Upper lobe of left lung (tissue), 4 donors: ENCODE measurements around the gene GPR137B.

ENCODE experiments used
- EP300 ChIP-seq, 4 donors: sonication (generic); formaldehyde crosslinking; IDR thresholded peaks; one replicate each; pipeline ENCODE4 v1.5.1; 2017; ENCODE audit warnings: antibody characterized with exemption in 4 of 4, control low read depth in 2 of 4
- POLR2A ChIP-seq, 4 donors: fragments of 450-650 bp; IDR thresholded peaks; one replicate each; pipeline ENCODE4 v1.5.1; 2016 to 2017; ENCODE audit warnings: antibody characterized with exemption in 4 of 4, mild to moderate bottlenecking in 2 of 4
- POLR2AphosphoS5 ChIP-seq, 2 donors: sonication (generic); formaldehyde crosslinking; IDR thresholded peaks; one replicate each; pipeline ENCODE4 v1.5.1; 2017; ENCODE audit warnings: antibody characterized with exemption in 2 of 2
- TF ChIP-seq, protein P1 (sequence below), 6 experiments: fragments of 450-650 bp in 4 of 6; fragments of 200-600 bp in 2 of 6; sonication (generic) in 2 of 6; IDR thresholded peaks; one replicate each; pipeline ENCODE4 v1.5.1; 2016 to 2019; ENCODE audit warnings: antibody characterized with exemption in 6 of 6

DNA sequence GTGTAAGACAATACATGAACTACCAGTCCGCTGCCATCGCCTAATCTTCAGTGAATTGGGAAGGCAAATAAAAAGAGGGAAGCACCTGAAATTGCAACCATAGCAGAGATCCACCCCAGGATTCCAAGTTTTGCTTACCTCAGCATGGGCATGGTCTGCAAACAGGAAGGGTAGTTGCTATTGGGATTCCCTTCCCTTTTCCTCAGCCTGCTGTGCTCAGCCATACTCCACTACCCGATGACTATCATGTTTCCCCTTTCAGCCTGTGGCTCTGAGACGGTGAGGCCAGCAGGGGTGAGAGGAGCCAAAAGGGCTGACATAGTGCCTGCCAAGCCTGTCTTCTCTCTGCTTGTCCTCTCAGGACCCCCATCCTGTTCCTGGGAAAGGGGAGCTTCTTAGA is 64.2 kb downstream of the GPR137B start:
- no peak for TF ChIP-seq POLR2A (IDR thresholded peaks at IDR 0.05)
- TF ChIP-seq, protein P1, sequence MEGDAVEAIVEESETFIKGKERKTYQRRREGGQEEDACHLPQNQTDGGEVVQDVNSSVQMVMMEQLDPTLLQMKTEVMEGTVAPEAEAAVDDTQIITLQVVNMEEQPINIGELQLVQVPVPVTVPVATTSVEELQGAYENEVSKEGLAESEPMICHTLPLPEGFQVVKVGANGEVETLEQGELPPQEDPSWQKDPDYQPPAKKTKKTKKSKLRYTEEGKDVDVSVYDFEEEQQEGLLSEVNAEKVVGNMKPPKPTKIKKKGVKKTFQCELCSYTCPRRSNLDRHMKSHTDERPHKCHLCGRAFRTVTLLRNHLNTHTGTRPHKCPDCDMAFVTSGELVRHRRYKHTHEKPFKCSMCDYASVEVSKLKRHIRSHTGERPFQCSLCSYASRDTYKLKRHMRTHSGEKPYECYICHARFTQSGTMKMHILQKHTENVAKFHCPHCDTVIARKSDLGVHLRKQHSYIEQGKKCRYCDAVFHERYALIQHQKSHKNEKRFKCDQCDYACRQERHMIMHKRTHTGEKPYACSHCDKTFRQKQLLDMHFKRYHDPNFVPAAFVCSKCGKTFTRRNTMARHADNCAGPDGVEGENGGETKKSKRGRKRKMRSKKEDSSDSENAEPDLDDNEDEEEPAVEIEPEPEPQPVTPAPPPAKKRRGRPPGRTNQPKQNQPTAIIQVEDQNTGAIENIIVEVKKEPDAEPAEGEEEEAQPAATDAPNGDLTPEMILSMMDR (IDR thresholded peaks at IDR 0.05): no peak
- TF ChIP-seq POLR2AphosphoS5 (IDR thresholded peaks at IDR 0.05): no peak
- TF ChIP-seq EP300 (IDR thresholded peaks at IDR 0.05): no peak
